ENCODE results near the gene RAVER1.

DNA sequence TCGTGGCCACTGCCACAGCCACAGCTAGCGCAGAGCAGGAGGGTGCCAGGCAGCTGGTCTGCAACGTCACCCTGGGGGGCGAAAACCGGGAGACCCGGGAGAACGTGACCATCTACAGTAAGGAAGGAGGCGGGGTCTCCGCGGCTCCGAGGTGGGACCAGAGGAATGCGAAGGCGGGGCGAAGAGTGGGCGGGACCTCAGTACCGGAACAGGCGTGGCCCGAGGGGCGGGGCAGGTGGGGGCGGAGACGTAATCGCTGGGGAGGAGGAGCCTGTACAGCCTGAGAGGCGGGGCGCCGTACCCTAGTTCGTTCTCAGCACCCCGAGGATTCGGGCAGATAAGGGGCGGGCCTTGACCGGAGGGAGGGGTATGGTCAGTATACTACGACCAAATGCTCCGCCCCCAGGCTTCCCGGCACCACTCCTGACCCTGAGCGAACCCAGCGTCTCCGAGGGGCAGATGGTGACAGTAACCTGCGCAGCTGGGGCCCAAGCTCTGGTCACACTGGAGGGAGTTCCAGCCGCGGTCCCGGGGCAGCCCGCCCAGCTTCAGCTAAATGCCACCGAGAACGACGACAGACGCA lies 41.0 kb downstream of the RAVER1 start:
- TF ChIP-seq, protein P1, sequence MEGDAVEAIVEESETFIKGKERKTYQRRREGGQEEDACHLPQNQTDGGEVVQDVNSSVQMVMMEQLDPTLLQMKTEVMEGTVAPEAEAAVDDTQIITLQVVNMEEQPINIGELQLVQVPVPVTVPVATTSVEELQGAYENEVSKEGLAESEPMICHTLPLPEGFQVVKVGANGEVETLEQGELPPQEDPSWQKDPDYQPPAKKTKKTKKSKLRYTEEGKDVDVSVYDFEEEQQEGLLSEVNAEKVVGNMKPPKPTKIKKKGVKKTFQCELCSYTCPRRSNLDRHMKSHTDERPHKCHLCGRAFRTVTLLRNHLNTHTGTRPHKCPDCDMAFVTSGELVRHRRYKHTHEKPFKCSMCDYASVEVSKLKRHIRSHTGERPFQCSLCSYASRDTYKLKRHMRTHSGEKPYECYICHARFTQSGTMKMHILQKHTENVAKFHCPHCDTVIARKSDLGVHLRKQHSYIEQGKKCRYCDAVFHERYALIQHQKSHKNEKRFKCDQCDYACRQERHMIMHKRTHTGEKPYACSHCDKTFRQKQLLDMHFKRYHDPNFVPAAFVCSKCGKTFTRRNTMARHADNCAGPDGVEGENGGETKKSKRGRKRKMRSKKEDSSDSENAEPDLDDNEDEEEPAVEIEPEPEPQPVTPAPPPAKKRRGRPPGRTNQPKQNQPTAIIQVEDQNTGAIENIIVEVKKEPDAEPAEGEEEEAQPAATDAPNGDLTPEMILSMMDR (IDR thresholded peaks at IDR 0.05) = no peak
- no peak for TF ChIP-seq POLR2A (IDR thresholded peaks at IDR 0.05)

Data from gastroesophageal sphincter (tissue), 3 donors.